Esophagus (tissue), 2 donors: ENCODE measurements around the gene ANKRD55. TPM values are rescaled to one million over a fixed set of nuclear protein-coding genes. Genes with fewer than 3 reads are reported as not detected.
"Not testable (repeated sequence)": the region's sequence is repeated elsewhere in the genome, so short reads cannot be mapped to it uniquely, and the experiment has no call there.

Experiments used
- H3K27ac ChIP-seq, 2 donors: one replicate each; pipeline ENCODE4 v1.5.1; 2013; ENCODE audit warnings: low read depth in 2 of 2, mild to moderate bottlenecking in 2 of 2, inconsistent platforms in 1 of 2, low read length in 1 of 2, moderate library complexity in 1 of 2
- H3K27me3 ChIP-seq, 2 donors: one replicate each; pipeline ENCODE4 v1.6.1; 2013; ENCODE audit warnings: low read length in 2 of 2, control low read depth in 1 of 2, mild to moderate bottlenecking in 1 of 2; ENCODE audit not compliant: insufficient read depth in 2 of 2, control insufficient read depth in 1 of 2
- H3K36me3 ChIP-seq, 2 donors: one replicate each; pipeline ENCODE4 v1.6.1; 2013; ENCODE audit warnings: low read length in 1 of 2; ENCODE audit not compliant: control insufficient read depth in 2 of 2, insufficient read depth in 2 of 2
- H3K4me1 ChIP-seq, 2 donors: one replicate each; pipeline ENCODE4 v1.6.1; 2013; ENCODE audit warnings: low read length in 1 of 2; ENCODE audit not compliant: control insufficient read depth in 2 of 2, insufficient read depth in 2 of 2
- H3K4me3 ChIP-seq, 2 donors: one replicate each; pipeline ENCODE4 v1.5.1; 2013; ENCODE audit warnings: low read length in 2 of 2, mild to moderate bottlenecking in 2 of 2, low read depth in 1 of 2, moderate library complexity in 1 of 2
- H3K9me3 ChIP-seq, 2 donors: one replicate each; pipeline ENCODE4 v1.6.1; 2013; ENCODE audit warnings: mild to moderate bottlenecking in 2 of 2, low read depth in 1 of 2, low read length in 1 of 2, moderate library complexity in 1 of 2; ENCODE audit not compliant: control insufficient read depth in 2 of 2, insufficient read depth in 1 of 2
- WGBS, 2 donors: extraction: QIAGEN DNeasy Blood & Tissue Kit; methylation state at CpG; one replicate each; pipeline ENCODE4 v1.1.7; 2013; 5-methylcytosine and 5-hydroxymethylcytosine counted together
- polyA plus RNA-seq, 2 donors: library from polyadenylated mRNA; stranded (reverse); fragments of 200-250 nt; gene quantifications; one replicate each; pipeline ENCODE4 v1.2.3, GENCODE V29; 2013
- donor health status: healthy with polysubstance abuse.
- donor health status: Bipolar disorder and iron deficiency.

Gene ANKRD55
- polyA plus RNA-seq, 2 donors = 0.04 to 0.06 TPM

DNA sequence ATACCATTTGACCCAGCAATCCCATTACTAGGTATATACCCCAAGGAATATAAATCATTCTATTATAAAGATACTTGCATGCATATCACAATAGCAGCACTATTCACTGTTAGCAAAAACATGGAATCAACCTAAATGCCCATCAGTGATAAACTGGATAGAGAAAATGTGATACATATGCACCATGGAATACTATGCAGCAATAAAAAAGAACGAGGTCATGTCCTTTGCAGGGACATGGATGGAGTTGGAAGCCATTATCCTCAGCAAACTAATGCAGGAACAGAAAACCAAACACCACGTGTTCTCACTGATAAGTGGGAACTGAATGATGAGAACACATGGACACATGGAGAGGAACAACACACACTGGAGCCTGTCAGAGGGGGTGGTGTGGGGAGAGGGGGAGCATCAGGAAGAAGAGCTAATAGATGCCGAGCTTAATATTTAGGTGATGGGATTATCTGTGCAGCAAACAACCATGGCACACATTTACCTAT, 31.3 kb downstream of the ANKRD55 start:
- 72 to 78% methylated on average over 3 of the region's 3 CpGs for WGBS, 2 donors
- not testable (repeated sequence) for H3K4me1 ChIP-seq, H3K4me3 ChIP-seq

DNA sequence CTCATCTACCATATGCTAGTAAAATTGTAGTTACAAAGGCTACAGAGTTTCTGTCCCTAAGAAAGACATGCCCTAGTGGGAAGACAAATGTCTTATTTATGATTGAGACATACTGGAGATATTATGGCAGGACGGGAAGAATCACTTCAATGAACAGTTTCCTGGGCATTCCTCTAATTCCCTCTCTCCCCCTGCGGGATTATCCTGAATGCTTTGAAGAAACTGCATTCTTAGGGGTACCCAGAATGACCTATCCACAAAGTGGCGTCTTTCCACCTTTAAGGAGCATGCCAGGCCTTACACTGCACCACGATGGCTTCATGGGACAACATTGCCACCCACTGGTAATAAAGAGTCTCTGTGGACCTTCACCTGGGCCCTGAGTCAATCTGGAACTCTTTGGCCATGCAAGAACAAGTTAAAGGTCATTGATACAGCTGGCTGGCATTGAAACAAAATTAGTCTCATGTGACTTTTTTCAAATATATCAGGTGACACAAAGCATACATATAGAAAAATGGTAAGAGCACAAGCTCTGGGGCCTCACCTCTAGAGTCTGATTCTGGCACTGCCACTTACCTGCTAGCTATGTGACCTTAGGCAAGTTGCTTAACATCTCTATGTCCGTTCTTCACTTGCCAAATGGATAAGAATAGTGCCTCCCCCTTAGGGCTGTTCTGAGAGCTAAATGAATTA, 32.0 kb downstream of the ANKRD55 start:
- H3K27ac ChIP-seq = no peak overlapping the region
- WGBS, 2 donors = 30 to 31% methylated on average over 5 of the region's 5 CpGs
- no peaks in the 10 kb centered on the region for H3K36me3 ChIP-seq
- H3K9me3 ChIP-seq = no peaks in the 10 kb centered on the region
- no peaks in the 10 kb centered on the region for H3K27me3 ChIP-seq
- no peak overlapping the region for H3K4me3 ChIP-seq
- H3K4me1 ChIP-seq = no peaks in the 10 kb centered on the region

More for the DNA sequence above, 31.3 kb downstream of the ANKRD55 start:
- H3K36me3 ChIP-seq, H3K27me3 ChIP-seq, H3K9me3 ChIP-seq, H3K27ac ChIP-seq: not testable (repeated sequence)

GRCh38 chr5:56195016-56195415, 38.1 kb downstream of the ANKRD55 start:
- H3K36me3 ChIP-seq = no peaks in the 10 kb centered on the region
- 63 to 69% methylated on average over 1 of the region's 1 CpG for WGBS, 2 donors
- H3K9me3 ChIP-seq = no peaks in the 10 kb centered on the region
- no peak overlapping the region for H3K27ac ChIP-seq
- no peaks in the 10 kb centered on the region for H3K4me1 ChIP-seq
- H3K4me3 ChIP-seq = no peak overlapping the region
- no peaks in the 10 kb centered on the region for H3K27me3 ChIP-seq

DNA sequence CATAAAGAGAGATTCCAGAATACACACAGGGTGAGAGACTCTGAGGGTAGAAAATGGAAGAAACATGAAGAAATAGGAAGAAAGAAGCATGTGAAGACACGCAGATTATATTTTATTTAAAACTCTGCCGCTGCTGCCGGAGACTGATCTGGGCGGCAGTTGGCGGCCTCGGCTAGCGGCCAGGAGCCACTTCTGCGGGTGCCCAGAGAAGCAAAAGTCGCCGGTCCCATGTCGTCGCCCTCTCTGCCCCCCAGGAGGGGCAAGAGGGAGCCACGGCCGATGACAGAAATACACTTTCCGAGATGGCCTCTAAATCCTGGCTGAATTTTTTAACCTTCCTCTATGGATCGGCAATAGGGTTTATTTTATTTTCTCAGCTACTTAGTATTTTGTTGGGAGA, 40.9 kb downstream of the ANKRD55 start:
- Histone ChIP-seq H3K27me3 (no peaks in the 10 kb centered on the region), H3K4me1 (no peaks in the 10 kb centered on the region), H3K36me3 (no peaks in the 10 kb centered on the region), H3K27ac (no peak overlapping the region), H3K4me3 (no peak overlapping the region), H3K9me3 (no peaks in the 10 kb centered on the region)
- WGBS, 2 donors = 94 to 95% methylated on average over 16 of the region's 16 CpGs

- H3K36me3 ChIP-seq = no peaks in the 10 kb centered on the region
- 78 to 86% methylated on average over 3 of the region's 3 CpGs for WGBS, 2 donors
- H3K4me1 ChIP-seq = no peaks in the 10 kb centered on the region
- no peaks in the 10 kb centered on the region for H3K27me3 ChIP-seq
- no peak overlapping the region for H3K4me3 ChIP-seq
- no peak overlapping the region for H3K27ac ChIP-seq
- no peaks in the 10 kb centered on the region for H3K9me3 ChIP-seq
Observed at GRCh38 chr5:56191656-56192055, 41.5 kb downstream of the ANKRD55 start.

- Histone ChIP-seq H3K4me1 (no peaks in the 10 kb centered on the region), H3K27ac (no peak overlapping the region), H3K4me3 (no peak overlapping the region), H3K9me3 (no peaks in the 10 kb centered on the region), H3K27me3 (no peaks in the 10 kb centered on the region), H3K36me3 (no peaks in the 10 kb centered on the region)
- 58 to 60% methylated on average over 2 of the region's 2 CpGs for WGBS, 2 donors
Observed at GRCh38 chr5:56190497-56190896, 42.6 kb downstream of the ANKRD55 start.

- H3K4me3 ChIP-seq = no peak overlapping the region
- H3K27me3 ChIP-seq = no peaks in the 10 kb centered on the region
- 85 to 87% methylated on average over 8 of the region's 8 CpGs for WGBS, 2 donors
- no peaks in the 10 kb centered on the region for H3K9me3 ChIP-seq
- no peak overlapping the region for H3K27ac ChIP-seq
- no peaks in the 10 kb centered on the region for H3K36me3 ChIP-seq
- peaks cover 0 to 3% of the 10 kb centered on the region in 2 donors for H3K4me1 ChIP-seq
Observed at GRCh38 chr5:56185768-56186311, 47.3 kb downstream of the ANKRD55 start.

DNA sequence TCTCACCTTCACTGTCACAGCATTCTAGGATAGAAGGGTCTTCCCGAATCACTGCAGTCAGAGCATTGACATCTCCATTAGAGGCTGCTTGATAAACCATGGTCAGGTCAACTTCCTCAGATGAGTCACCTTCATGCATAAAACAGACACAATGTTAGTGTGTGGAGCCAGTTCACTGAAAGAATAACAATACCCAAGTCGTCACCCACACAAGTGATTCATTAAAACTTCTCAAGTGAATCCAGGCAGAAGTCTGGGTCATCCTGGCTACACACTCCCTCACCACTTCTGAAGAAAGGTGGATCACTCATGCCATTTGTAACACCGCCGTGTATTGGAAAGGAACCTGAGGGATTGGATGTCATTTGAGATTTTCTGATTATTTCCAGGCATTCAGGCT, 49.6 kb downstream of the ANKRD55 start:
- Histone ChIP-seq H3K27ac (no peak overlapping the region), H3K36me3 (no peaks in the 10 kb centered on the region), H3K9me3 (no peaks in the 10 kb centered on the region), H3K4me1 (peaks cover 0 to 3% of the 10 kb centered on the region in 2 donors), H3K4me3 (no peak overlapping the region), H3K27me3 (no peaks in the 10 kb centered on the region)
- WGBS, 2 donors = 49 to 62% methylated on average over 4 of the region's 4 CpGs

- Histone ChIP-seq H3K9me3 (no peaks in the 10 kb centered on the region), H3K4me1 (peaks cover 0 to 3% of the 10 kb centered on the region in 2 donors)
- WGBS, 2 donors = 80 to 84% methylated on average over 2 of the region's 2 CpGs
Observed at GRCh38 chr5:56179442-56179841, 53.7 kb downstream of the ANKRD55 start.

DNA sequence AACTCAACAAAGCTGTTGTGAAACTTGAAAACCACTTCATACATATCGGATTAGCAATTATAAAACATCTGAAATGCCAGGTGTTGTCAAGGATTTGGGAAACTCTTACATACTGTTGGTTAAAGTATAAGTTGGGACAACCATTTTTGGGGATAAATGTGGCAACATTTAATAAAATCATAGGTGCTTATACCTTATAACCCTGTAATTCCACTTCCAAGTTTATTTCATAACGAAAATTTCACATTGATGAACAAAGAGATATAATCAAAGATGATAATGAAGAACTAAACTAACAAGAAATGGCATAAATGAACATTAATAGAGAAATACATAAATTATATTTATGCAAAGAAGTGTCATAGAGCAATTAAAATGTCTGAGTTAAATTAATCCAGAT, 54.3 kb downstream of the ANKRD55 start:
- WGBS, 2 donors = 85 to 88% methylated on average over 2 of the region's 2 CpGs
- no peaks in the 10 kb centered on the region for H3K9me3 ChIP-seq
- no peaks in the 10 kb centered on the region for H3K36me3 ChIP-seq
- peaks cover 0 to under 1% of the 10 kb centered on the region in 2 donors for H3K4me1 ChIP-seq
- no peaks in the 10 kb centered on the region for H3K27me3 ChIP-seq
- H3K4me3 ChIP-seq = no peak overlapping the region
- H3K27ac ChIP-seq = no peak overlapping the region

More at GRCh38 chr5:56179442-56179841, 53.7 kb downstream of the ANKRD55 start:
- Histone ChIP-seq H3K36me3 (no peaks in the 10 kb centered on the region), H3K4me3 (no peak overlapping the region), H3K27me3 (no peaks in the 10 kb centered on the region), H3K27ac (no peak overlapping the region)
